ENCODE results near the gene OR8B8.
"Not testable (repeated sequence)": the region's sequence is repeated elsewhere in the genome, so short reads cannot be mapped to it uniquely, and the experiment has no call there.

OR8B8 gene

GRCh38 chr11:124441519-124441918 lies 4.0 kb downstream of the OR8B8 start:
- no peak for DNase-seq (ENCODE audit: low read depth, low spot score)

GRCh38 chr11:124441081-124441480 lies 4.4 kb downstream of the OR8B8 start:
- DNase-seq (ENCODE audit: low read depth, low spot score), result no peak

GRCh38 chr11:124440608-124441007 lies 4.9 kb downstream of the OR8B8 start:
- DNase-seq (ENCODE audit: low read depth, low spot score), result no peak

- DNase-seq (ENCODE audit: low read depth, low spot score), result no peak
Observed at GRCh38 chr11:124434699-124435098, 10.8 kb downstream of the OR8B8 start.

- no peak for DNase-seq (ENCODE audit: low read depth, low spot score)
Observed at GRCh38 chr11:124429599-124429998, 15.9 kb downstream of the OR8B8 start.

- DNase-seq (ENCODE audit: low read depth, low spot score), result no peak
Observed at GRCh38 chr11:124424384-124424921, 21.0 kb downstream of the OR8B8 start, which contains the start of gene OR8B4. Gene OR8B4, minus strand, starts transcription at chr11:124424871. Its CDS starts 0 bp downstream, at chr11:124424871.

GRCh38 chr11:124421043-124421442 lies 24.5 kb downstream of the OR8B8 start:
- no peak for DNase-seq (ENCODE audit: low read depth, low spot score)

GRCh38 chr11:124415356-124415923 lies 30.1 kb downstream of the OR8B8 start:
- DNase-seq (ENCODE audit: low read depth, low spot score), result no peak

- no peak for DNase-seq (ENCODE audit: low read depth, low spot score)
Observed at GRCh38 chr11:124409906-124410305, 35.6 kb downstream of the OR8B8 start.

- no peak for DNase-seq (ENCODE audit: low read depth, low spot score)
Observed at GRCh38 chr11:124405581-124405980, 39.9 kb downstream of the OR8B8 start.

- not testable (repeated sequence) for DNase-seq (ENCODE audit: low read depth, low spot score)
Observed at GRCh38 chr11:124403186-124403585, 42.3 kb downstream of the OR8B8 start.

- DNase-seq (ENCODE audit: low read depth, low spot score), result peak; percentile 12
Observed at GRCh38 chr11:124402326-124402922, 43.1 kb downstream of the OR8B8 start.

- no peak for DNase-seq (ENCODE audit: low read depth, low spot score)
Observed at GRCh38 chr11:124398924-124399323, 46.6 kb downstream of the OR8B8 start, which contains the start of gene OR8B3. Gene OR8B3, minus strand, starts transcription at chr11:124399024. Its CDS starts 1,673 bp downstream, at chr11:124397351.

- not testable (repeated sequence) for DNase-seq (ENCODE audit: low read depth, low spot score)
Observed at GRCh38 chr11:124396847-124397246, 48.6 kb downstream of the OR8B8 start.

- DNase-seq (ENCODE audit: low read depth, low spot score), result no peak
Observed at GRCh38 chr11:124394408-124394807, 51.1 kb downstream of the OR8B8 start.

All from brain pericyte (primary cell).